GM12873 (cell line): ENCODE results near the gene ABCC8.

Experiments used
- TF ChIP-seq, protein P1 (sequence below): IDR thresholded peaks from 2 replicates; pipeline ENCODE4 v1.5.1; 2012; ENCODE audit warnings: low read depth, mild to moderate bottlenecking, moderate library complexity, low read length, control low read depth; ENCODE audit not compliant: insufficient read depth; ENCODE audit errors: missing control alignments

The ABCC8 gene

DNA sequence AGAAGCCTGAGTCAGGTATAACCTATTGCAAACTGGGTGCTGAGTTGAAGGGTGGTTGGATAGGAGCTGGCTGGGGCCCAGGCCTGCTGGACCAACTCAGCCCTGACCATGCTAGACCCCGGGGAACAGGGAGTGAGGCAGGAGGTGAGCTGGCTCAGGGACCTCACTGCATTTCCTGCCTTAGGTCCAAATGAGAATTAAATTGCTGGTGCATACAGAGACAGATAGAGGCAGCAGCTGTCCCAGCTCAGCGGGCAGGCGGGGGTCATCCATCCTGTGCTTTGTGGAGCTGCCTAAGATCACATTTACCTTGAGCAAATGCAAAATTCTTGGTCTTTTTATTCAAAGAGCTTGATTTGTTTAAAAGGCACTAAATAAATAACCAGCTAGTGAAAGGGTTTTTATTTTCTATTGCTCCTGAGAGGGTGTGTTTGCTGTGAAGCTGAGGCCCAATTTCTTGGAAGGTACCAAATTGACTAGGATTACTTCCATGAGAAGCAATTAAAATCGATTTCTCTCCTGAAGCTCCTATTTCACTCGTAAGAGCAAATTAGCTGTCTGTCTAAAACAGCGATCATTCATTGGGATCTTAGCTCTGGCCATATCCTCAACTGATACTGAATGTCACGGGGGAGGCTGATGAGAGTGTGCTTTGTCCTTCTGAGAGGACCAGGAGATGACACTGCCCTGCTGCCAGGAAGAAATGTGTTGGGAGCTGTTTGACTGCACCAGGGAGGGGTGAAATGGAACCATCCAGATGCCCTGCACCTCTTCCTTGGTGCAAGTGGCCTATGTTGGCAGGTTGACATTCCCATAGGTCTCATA, 42.6 kb upstream of the ABCC8 start:
- TF ChIP-seq, protein P1, sequence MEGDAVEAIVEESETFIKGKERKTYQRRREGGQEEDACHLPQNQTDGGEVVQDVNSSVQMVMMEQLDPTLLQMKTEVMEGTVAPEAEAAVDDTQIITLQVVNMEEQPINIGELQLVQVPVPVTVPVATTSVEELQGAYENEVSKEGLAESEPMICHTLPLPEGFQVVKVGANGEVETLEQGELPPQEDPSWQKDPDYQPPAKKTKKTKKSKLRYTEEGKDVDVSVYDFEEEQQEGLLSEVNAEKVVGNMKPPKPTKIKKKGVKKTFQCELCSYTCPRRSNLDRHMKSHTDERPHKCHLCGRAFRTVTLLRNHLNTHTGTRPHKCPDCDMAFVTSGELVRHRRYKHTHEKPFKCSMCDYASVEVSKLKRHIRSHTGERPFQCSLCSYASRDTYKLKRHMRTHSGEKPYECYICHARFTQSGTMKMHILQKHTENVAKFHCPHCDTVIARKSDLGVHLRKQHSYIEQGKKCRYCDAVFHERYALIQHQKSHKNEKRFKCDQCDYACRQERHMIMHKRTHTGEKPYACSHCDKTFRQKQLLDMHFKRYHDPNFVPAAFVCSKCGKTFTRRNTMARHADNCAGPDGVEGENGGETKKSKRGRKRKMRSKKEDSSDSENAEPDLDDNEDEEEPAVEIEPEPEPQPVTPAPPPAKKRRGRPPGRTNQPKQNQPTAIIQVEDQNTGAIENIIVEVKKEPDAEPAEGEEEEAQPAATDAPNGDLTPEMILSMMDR: no peak

DNA sequence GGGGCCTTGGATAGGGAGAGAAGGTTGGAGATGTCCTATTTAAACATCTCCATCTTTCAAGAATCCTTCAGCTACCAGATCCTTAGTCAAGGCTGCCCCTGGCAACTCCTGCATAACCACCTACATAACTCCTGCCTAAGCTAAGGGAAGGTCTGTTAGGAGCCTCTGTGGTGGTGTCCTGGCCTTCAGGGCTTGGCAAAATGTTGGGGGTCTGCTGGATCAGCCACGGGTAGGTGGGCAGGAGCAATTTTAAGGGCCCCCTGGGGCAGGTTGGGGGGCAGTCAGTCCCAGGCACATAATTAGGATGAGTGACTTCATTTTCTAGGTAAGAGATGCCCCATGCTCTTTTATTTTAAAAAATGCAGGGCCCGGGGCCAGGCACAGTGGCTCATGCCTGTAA, 41.7 kb upstream of the ABCC8 start:
- TF ChIP-seq, protein P1: no peak

DNA sequence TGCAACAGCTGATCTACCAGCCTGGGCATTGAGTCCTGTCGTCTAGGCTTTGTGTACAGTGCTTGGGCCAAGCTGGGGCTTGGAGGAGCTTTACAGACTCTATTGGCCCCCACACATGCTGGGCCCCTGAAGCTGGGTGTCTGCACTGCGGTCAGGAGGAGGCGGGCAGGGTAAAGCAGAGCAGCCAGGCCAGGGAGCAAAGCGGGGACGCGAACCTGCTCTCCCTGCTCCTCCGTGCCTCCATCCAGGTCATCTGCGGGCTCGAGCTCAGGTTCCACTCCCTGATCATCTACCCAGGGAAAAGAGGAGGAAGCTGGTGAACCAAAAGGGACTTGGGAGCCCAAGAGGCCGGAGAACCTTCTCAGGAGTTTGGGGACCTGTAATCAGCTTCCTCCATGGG, 40.5 kb upstream of the ABCC8 start:
- TF ChIP-seq, protein P1: no peak

DNA sequence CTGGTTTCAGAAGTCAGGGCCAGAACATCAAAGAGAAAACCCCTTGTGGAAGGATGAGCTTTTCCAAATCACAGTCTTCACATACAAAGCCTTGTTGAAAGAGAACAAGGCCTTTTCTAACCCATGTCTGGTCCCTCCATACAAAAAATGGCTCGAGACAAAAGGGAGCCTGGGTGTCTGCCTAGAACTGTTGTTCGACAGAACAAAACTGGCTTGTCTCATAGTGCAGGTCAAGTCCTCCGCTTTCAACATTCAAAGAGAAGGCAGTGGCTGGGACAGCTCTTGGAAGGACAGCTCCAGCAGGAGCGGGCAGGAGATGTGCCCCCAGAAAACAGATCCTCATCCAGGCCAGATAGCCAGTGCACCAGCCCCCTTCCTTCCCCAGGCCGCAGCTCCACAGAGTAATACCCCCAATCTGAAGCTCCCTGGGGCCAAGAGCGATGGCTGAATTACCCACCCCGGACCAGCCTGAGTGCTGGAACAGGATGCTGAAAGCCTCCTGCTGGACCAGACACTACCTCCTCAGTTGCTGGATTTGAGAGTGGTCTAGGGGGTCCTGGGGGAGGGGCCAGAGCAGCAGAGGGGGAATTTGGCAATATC, 40.0 kb upstream of the ABCC8 start:
- TF ChIP-seq, protein P1: no peak

DNA sequence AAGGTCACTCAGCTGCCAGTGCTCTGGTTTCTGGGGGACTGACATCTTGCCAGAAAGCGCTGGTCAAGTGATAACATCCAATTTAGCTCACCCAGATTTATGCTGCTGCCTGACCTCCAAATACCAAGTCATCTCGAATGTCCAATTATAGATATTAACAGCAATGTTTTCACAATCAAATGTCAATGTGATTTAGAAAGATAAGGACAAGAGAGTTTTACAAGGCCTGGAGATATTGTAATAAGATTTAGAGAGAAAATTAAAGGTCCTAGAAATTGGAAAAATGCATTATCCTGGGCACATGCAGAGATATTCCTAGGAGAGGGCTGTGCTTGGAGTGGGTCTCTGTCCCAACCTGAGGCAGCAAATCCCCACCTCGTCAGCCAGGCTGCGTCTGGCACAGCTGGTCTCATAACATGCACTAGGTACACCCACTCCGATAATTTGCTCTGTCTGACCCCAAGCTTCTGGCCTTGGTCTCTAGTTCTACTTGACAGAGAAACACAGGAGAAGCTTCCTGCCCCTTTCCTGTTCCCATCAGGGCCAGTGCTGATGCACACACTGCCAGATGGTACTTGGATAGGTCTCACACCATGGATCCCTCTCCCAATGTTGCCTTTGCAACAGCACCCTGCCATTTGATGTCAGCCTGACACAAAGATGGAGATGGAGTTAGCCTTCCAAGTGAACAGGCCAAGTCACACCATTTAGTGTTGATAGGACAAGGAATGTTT, 39.0 kb upstream of the ABCC8 start:
- TF ChIP-seq, protein P1: no peak

DNA sequence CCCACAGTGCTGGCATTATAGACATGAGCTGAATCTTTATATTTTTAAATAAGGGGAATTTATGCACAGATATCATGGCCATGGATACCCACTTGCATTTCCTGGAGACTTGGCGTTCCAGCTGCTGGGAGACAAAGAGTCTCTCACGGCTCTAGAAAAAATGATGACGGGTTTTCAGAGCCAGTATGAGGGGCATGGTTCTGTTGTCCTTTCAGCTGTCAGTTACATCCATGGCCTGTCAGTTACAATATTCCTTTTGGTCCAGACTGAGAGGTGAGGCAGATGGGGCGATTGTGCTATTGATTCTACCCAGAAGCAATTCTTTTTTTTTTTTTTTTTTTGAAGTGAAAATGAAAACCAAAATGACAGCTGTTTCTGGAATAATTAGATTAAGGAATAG, 37.8 kb upstream of the ABCC8 start:
- TF ChIP-seq, protein P1: no peak

DNA sequence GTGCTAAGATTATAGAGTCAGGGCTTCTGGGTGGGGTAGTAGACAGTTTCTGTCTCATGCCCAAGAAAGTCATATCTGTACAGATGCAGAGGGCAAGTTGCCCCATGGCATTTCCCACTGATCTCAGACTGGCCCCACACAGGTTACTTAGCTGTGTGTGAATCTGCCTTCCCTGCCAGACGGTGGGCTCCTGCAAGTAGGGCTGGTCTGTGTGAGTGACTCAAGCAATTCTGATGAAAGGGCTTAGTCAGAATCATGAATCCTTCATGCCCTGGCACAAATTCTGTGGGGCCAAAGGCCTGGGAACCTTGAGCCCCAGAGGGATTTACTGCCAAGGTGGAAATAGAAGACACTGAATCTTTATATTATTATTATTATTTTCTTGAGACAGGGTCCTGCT, 37.2 kb upstream of the ABCC8 start:
- TF ChIP-seq, protein P1: no peak
